ENCODE data around the gene DCP1B.
"Not testable (repeated sequence)": the region's sequence is repeated elsewhere in the genome, so short reads cannot be mapped to it uniquely, and the experiment has no call there.

DCP1B gene

DNA sequence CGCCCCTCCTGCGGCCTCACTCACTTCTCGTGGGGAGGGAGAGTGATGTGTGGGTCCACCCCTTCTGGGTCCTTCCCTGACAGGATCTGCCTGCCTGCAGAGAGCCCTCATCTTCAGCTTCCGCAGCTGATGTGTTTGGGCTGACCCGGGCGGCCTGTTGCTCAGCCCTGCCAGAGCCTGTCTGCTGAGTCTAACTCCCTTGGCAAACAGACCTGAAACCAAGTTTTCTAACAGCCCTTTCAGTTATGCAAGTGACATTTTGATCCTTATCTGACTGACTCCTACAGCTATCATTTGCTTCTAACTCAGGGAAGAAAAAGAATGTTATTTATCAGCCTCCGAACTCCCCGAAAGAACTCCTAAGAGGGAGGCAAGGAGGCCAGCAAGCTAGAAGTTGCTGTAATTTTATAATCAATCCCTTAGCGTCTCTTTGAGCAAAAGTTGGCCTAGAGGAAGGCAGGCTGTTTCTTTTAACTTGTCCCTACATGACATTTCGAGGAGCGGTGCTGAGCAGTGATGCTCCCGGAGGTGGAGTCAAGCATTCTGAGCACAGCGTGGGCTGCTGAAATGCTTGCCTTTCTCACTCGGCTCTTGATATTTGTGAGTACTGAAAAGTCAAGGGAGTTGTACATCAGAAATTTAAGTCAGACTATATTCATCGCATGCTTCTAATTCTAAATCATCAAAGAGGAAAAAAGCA, 54.3 kb downstream of the DCP1B start:
- Histone ChIP-seq H4K20me1 (ENCODE audit: insufficient read depth, low read length) (no peaks in the 10 kb centered on the region), H3K4me3 (ENCODE audit: low read length) (no peak overlapping the region), H3K4me1 (ENCODE audit: low read length) (no peaks in the 10 kb centered on the region), H3K36me3 (replicated peaks; ENCODE audit: low read depth, low read length) (peaks cover 25% of the 10 kb centered on the region), H3K79me2 (ENCODE audit: low read length) (no peaks in the 10 kb centered on the region), H3K4me2 (ENCODE audit: low read length) (no peak overlapping the region), H3K27me3 (ENCODE audit: low read depth, low read length) (no peaks in the 10 kb centered on the region), H2AFZ (ENCODE audit: low read depth, low read length) (no peak overlapping the region), H3K9ac (ENCODE audit: low read length) (no peak overlapping the region), H3K27ac (ENCODE audit: low read length) (no peak overlapping the region), H3K9me3 (ENCODE audit: insufficient read depth, low read length) (no peaks in the 10 kb centered on the region)
- no peak for TF ChIP-seq EZH2phosphoT487 (IDR thresholded peaks at IDR 0.05; ENCODE audit: low read depth)
- TF ChIP-seq, protein P1, sequence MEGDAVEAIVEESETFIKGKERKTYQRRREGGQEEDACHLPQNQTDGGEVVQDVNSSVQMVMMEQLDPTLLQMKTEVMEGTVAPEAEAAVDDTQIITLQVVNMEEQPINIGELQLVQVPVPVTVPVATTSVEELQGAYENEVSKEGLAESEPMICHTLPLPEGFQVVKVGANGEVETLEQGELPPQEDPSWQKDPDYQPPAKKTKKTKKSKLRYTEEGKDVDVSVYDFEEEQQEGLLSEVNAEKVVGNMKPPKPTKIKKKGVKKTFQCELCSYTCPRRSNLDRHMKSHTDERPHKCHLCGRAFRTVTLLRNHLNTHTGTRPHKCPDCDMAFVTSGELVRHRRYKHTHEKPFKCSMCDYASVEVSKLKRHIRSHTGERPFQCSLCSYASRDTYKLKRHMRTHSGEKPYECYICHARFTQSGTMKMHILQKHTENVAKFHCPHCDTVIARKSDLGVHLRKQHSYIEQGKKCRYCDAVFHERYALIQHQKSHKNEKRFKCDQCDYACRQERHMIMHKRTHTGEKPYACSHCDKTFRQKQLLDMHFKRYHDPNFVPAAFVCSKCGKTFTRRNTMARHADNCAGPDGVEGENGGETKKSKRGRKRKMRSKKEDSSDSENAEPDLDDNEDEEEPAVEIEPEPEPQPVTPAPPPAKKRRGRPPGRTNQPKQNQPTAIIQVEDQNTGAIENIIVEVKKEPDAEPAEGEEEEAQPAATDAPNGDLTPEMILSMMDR (IDR thresholded peaks at IDR 0.05; ENCODE audit: low read depth, low read length) = no peak

DNA sequence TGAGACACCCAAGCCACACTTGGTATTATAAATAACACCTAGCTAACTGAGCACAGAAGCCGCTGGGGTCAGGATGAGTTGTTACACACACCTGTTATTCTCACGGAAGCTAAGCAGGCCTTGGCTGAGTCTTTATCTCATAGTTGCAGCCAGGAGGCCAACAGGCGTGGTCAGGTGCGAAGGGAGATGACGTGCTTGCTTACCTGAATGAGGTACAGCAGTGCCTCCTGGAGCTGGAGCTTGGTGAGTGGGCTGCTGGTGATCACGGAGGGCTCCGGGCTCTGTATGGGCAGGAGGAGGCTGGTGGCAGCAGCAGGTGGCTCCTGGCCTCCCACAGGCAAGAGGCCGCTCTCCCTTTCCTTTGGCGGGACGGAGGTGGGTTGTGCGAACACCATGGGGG, 55.4 kb downstream of the DCP1B start:
- peaks cover 25% of the 10 kb centered on the region for H3K36me3 ChIP-seq (replicated peaks; ENCODE audit: low read depth, low read length)
- no peak overlapping the region for H3K4me3 ChIP-seq (ENCODE audit: low read length)
- H3K79me2 ChIP-seq (ENCODE audit: low read length) = no peaks in the 10 kb centered on the region
- no peak overlapping the region for H3K4me2 ChIP-seq (ENCODE audit: low read length)
- no peak overlapping the region for H2AFZ ChIP-seq (ENCODE audit: low read depth, low read length)
- no peaks in the 10 kb centered on the region for H4K20me1 ChIP-seq (ENCODE audit: insufficient read depth, low read length)
- no peak overlapping the region for H3K9ac ChIP-seq (ENCODE audit: low read length)
- H3K27ac ChIP-seq (ENCODE audit: low read length) = no peak overlapping the region
- no peaks in the 10 kb centered on the region for H3K9me3 ChIP-seq (ENCODE audit: insufficient read depth, low read length)
- H3K27me3 ChIP-seq (ENCODE audit: low read depth, low read length) = no peaks in the 10 kb centered on the region
- H3K4me1 ChIP-seq (ENCODE audit: low read length) = no peaks in the 10 kb centered on the region
- TF ChIP-seq, protein P1 (IDR thresholded peaks at IDR 0.05; ENCODE audit: low read depth, low read length) = no peak
- no peak for TF ChIP-seq EZH2phosphoT487 (IDR thresholded peaks at IDR 0.05; ENCODE audit: low read depth)

DNA sequence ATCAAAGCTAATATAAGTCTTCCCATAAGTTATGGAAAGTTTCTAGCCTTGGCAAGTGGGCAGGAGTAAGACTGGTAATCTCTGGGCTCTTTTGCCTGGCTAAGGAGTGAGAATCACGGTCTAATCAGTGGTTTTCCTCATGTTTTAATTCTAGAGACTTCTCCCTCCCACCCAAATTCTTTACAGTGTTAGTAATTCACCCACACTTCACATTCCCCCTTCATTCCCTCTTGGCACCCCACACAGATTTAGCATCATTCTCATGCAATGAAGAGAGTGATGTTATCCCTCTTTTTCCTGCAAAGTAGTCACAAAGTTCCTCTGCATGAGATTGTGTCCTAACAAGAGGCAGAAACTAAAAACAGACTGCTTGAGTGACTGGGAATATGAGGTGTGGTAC, 57.2 kb downstream of the DCP1B start:
- H3K4me2 ChIP-seq (ENCODE audit: low read length) = no peak overlapping the region
- H3K9me3 ChIP-seq (ENCODE audit: insufficient read depth, low read length) = no peaks in the 10 kb centered on the region
- H3K4me3 ChIP-seq (ENCODE audit: low read length) = no peak overlapping the region
- no peak for TF ChIP-seq EZH2phosphoT487 (IDR thresholded peaks at IDR 0.05; ENCODE audit: low read depth)
- TF ChIP-seq, protein P1 (IDR thresholded peaks at IDR 0.05; ENCODE audit: low read depth, low read length) = no peak
- no peaks in the 10 kb centered on the region for H3K27me3 ChIP-seq (ENCODE audit: low read depth, low read length)
- H3K27ac ChIP-seq (ENCODE audit: low read length) = no peak overlapping the region
- peaks cover 18% of the 10 kb centered on the region for H3K36me3 ChIP-seq (replicated peaks; ENCODE audit: low read depth, low read length)
- H2AFZ ChIP-seq (ENCODE audit: low read depth, low read length) = no peak overlapping the region
- no peak overlapping the region for H3K9ac ChIP-seq (ENCODE audit: low read length)
- no peaks in the 10 kb centered on the region for H4K20me1 ChIP-seq (ENCODE audit: insufficient read depth, low read length)
- no peaks in the 10 kb centered on the region for H3K79me2 ChIP-seq (ENCODE audit: low read length)
- H3K4me1 ChIP-seq (ENCODE audit: low read length) = no peaks in the 10 kb centered on the region

DNA sequence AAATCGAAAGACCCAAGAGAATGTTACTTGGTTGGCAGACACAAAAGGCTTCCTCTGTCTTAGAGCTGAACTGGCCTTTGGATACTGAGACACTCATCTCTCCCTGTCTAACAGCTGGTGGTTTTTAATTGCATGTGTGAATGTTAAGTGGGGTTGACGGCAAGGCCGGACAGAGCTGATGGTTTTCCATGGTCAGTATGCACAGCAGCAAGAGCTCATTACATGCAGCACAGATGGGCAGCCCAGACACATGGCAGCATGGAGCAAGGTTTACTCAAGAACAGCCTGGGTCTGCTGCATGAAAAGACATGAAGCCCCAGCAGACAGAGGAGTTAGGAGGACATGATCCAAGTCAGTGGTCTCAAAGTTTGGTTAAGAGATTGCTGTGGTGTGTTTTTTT, 58.0 kb downstream of the DCP1B start:
- peaks cover 14% of the 10 kb centered on the region for H3K36me3 ChIP-seq (replicated peaks; ENCODE audit: low read depth, low read length)
- H3K27me3 ChIP-seq (ENCODE audit: low read depth, low read length) = no peaks in the 10 kb centered on the region
- no peaks in the 10 kb centered on the region for H3K4me1 ChIP-seq (ENCODE audit: low read length)
- TF ChIP-seq EZH2phosphoT487 (IDR thresholded peaks at IDR 0.05; ENCODE audit: low read depth) = no peak
- TF ChIP-seq, protein P1 (IDR thresholded peaks at IDR 0.05; ENCODE audit: low read depth, low read length) = no peak
- no peaks in the 10 kb centered on the region for H3K79me2 ChIP-seq (ENCODE audit: low read length)
- no peaks in the 10 kb centered on the region for H4K20me1 ChIP-seq (ENCODE audit: insufficient read depth, low read length)
- no peak overlapping the region for H3K9ac ChIP-seq (ENCODE audit: low read length)
- no peak overlapping the region for H2AFZ ChIP-seq (ENCODE audit: low read depth, low read length)
- H3K4me2 ChIP-seq (ENCODE audit: low read length) = no peak overlapping the region
- no peak overlapping the region for H3K27ac ChIP-seq (ENCODE audit: low read length)
- no peak overlapping the region for H3K4me3 ChIP-seq (ENCODE audit: low read length)
- H3K9me3 ChIP-seq (ENCODE audit: insufficient read depth, low read length) = no peaks in the 10 kb centered on the region

DNA sequence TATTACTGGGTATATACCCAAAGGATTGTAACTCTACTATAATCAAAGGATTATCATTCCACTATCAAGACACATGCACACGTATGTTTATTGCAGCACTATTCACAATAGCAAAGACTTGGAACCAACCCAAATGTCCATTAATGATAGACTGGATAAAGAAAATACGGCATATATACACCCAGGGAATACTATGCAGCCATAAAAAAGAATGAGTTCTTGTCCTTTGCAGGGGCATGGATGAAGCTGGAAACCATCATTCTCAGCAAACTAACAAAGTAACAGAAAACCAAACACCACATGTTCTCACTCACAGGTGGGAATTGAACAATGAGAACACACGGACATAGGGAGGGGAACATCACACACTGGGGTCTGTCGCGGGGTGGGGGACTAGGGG, 58.8 kb downstream of the DCP1B start:
- H3K4me3 ChIP-seq (ENCODE audit: low read length); H3K27me3 ChIP-seq (ENCODE audit: low read depth, low read length); H3K4me1 ChIP-seq (ENCODE audit: low read length); H3K79me2 ChIP-seq (ENCODE audit: low read length); H3K9ac ChIP-seq (ENCODE audit: low read length); H3K9me3 ChIP-seq (ENCODE audit: insufficient read depth, low read length); H3K4me2 ChIP-seq (ENCODE audit: low read length); H3K27ac ChIP-seq (ENCODE audit: low read length); H2AFZ ChIP-seq (ENCODE audit: low read depth, low read length); H4K20me1 ChIP-seq (ENCODE audit: insufficient read depth, low read length): not testable (repeated sequence)
- peaks cover 14% of the 10 kb centered on the region for H3K36me3 ChIP-seq (replicated peaks; ENCODE audit: low read depth, low read length)
